Immature natural killer cell (primary cell): ENCODE measurements around the gene CYP21A2. TPM values are rescaled to one million over a fixed set of nuclear protein-coding genes. Genes with fewer than 3 reads are reported as not detected.
A peak's percentile ranks its signal among the peaks of the same experiment; 100 is the strongest.
"Not testable (repeated sequence)": the region's sequence is repeated elsewhere in the genome, so short reads cannot be mapped to it uniquely, and the experiment has no call there.

Experiments
- DNase-seq, 3 donors: peaks; one replicate each; pipeline ENCODE4 v3.0.0; 2022; ENCODE audit warnings: mixed read lengths in 1 of 3
- H3K27ac Mint-ChIP-seq, 6 donors: one replicate each; pipeline ENCODE4 v1.8.0; 2020; ENCODE audit warnings: mixed read lengths in 6 of 6, mild to moderate bottlenecking in 5 of 6, inconsistent platforms in 4 of 6, moderate library complexity in 3 of 6
- H3K27me3 Mint-ChIP-seq, 3 donors: one replicate each; pipeline ENCODE4 v1.8.0; 2020 to 2021; ENCODE audit warnings: low read depth in 3 of 3, mild to moderate bottlenecking in 3 of 3, mixed read lengths in 3 of 3, moderate library complexity in 3 of 3, inconsistent platforms in 1 of 3
- H3K36me3 Mint-ChIP-seq, 3 donors: one replicate each; pipeline ENCODE4 v1.8.0; 2020; ENCODE audit warnings: mixed read lengths in 3 of 3, inconsistent platforms in 2 of 3, mild to moderate bottlenecking in 2 of 3
- H3K4me1 Mint-ChIP-seq, 2 donors: one replicate each; pipeline ENCODE4 v1.8.0; 2020; ENCODE audit warnings: inconsistent platforms in 2 of 2, mild to moderate bottlenecking in 2 of 2, mixed read lengths in 2 of 2, moderate library complexity in 1 of 2
- H3K4me3 Mint-ChIP-seq, 5 donors: one replicate each; pipeline ENCODE4 v1.8.0; 2020; ENCODE audit warnings: mild to moderate bottlenecking in 5 of 5, mixed read lengths in 5 of 5, inconsistent platforms in 3 of 5, moderate library complexity in 3 of 5
- H3K9me3 Mint-ChIP-seq, 6 donors: one replicate each; pipeline ENCODE4 v1.8.0; 2020; ENCODE audit warnings: mild to moderate bottlenecking in 6 of 6, mixed read lengths in 6 of 6, inconsistent platforms in 4 of 6, moderate library complexity in 3 of 6
- polyA plus RNA-seq, 3 donors: library from polyadenylated mRNA; unstranded; fragments of 300-500 nt; fragmentation: Illumina TruSeq; gene quantifications; one replicate each; pipeline ENCODE4 v1.2.3, GENCODE V29; 2021

The CYP21A2 gene
- under 1 TPM in 1 of 3 donors, not detected in 2; 0.10 TPM for polyA plus RNA-seq

DNA sequence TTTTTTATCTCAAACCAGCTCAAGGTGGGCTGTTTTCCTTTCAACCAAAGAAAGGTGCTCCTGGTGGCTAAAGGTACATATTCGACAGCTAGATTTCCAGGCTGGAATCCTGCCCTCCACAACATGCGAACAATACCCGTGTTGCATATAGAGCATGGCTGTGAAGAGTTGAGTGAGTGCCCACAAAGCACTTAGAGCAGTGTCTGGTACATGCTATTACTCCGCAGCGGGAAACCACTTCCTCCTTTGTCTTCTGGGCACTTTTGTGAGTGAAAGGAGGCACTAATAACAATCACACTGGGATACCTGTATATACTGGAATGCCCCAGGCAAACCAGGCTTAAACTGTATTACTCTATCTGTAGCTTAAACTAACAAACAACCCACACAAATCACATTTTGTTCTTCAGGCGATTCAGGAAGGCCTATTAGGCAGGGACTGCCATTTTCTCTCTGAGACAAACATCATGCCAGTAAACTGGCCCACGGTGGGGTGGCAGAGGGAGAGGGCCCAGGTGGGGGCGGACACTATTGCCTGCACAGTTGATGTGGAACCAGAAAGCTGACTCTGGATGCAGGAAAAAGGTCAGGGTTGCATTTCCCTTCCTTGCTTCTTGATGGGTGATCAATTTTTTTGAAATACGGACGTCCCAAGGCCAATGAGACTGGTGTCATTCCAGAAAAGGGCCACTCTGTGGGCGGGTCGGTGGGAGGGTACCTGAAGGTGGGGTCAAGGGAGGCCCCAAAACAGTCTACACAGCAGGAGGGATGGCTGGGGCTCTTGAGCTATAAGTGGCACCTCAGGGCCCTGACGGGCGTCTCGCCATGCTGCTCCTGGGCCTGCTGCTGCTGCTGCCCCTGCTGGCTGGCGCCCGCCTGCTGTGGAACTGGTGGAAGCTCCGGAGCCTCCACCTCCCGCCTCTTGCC is at the start of gene CYP21A2:
Gene CYP21A2 (plus strand): TSS at position 818 of the 927 bp plus-strand sequence. CDS start 8 bp downstream, at position 826.
- H3K27me3 Mint-ChIP-seq, DNase-seq, H3K9me3 Mint-ChIP-seq, H3K4me1 Mint-ChIP-seq, H3K36me3 Mint-ChIP-seq: not testable (repeated sequence)
- Mint-ChIP-seq H3K27ac (peak within 1 kb of the TSS; percentile 12 to 83 (median 48)), H3K4me3 (peak within 1 kb of the TSS in 2 of 5 donors; percentile 38 to 53)

GRCh38 chr6:31989363-31989762 is 48.9 kb upstream of the CYP21A2 start:
- H3K4me1 Mint-ChIP-seq, H3K27ac Mint-ChIP-seq, H3K9me3 Mint-ChIP-seq, H3K27me3 Mint-ChIP-seq, H3K4me3 Mint-ChIP-seq, H3K36me3 Mint-ChIP-seq, DNase-seq: not testable (repeated sequence)

DNA sequence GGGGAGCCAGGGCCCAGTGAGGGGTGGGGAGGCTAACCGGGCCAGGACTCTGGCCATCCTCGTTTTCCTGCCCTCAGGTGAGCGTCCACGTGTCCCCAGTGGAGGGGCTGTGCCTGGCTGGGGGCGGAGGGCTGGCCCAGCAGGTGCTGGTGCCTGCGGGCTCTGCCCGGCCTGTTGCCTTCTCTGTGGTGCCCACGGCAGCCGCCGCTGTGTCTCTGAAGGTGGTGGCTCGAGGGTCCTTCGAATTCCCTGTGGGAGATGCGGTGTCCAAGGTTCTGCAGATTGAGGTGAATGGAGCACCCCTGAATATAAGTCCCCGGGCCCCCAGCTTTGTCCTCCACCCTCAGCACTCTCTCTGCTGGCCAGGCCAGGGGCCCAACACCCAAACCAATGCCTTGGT is 43.8 kb upstream of the CYP21A2 start:
- H3K4me1 Mint-ChIP-seq, H3K27me3 Mint-ChIP-seq, H3K36me3 Mint-ChIP-seq, DNase-seq, H3K9me3 Mint-ChIP-seq, H3K27ac Mint-ChIP-seq, H3K4me3 Mint-ChIP-seq: not testable (repeated sequence)

DNA sequence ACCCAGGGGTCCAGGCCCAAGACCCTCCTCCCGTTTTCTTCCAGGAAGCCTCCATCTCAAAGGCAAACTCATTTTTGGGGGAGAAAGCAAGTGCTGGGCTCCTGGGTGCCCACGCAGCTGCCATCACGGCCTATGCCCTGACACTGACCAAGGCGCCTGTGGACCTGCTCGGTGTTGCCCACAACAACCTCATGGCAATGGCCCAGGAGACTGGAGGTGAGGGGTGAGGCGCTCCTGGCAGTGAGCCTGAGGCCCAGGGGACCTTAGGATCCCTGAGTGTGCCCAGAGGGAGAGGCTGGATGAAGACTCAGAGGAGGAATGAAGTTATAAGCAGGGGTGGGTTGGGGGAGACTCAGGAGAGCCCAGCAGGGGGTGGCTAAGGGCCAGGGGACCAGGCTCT is 41.8 kb upstream of the CYP21A2 start:
- not testable (repeated sequence) for H3K4me1 Mint-ChIP-seq, DNase-seq, H3K4me3 Mint-ChIP-seq, H3K36me3 Mint-ChIP-seq, H3K9me3 Mint-ChIP-seq, H3K27me3 Mint-ChIP-seq, H3K27ac Mint-ChIP-seq

DNA sequence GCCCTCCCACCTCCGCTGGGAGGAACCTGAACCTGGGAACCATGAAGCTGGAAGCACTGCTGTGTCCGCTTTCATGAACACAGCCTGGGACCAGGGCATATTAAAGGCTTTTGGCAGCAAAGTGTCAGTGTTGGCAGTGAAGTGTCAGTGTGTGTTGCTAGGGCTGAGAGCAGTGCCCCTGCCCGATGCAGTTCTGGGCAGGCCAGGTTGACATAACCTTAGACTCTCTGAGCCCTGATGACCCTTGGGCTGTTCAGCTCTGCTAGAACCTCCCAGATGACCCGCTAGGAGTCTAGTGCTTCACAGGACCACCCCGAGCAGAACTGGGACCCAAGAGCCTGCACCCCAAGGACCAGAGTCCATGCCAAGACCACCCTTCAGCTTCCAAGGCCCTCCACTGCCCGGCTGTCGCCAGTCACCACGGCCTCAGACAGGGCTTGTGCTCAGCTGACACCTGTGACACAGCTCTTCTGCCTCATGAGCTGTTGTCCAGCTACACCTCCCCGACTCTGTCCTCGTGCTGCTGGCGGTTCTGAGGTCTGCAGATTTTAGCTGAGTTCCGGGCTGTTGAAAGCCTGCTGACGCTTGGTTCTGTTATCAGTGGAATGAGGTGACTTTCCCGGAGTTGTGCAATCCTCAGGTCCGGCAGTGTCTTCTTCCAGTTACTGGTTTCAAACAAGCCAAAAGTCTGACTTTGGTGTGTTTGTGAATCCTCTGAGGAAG is 35.5 kb upstream of the CYP21A2 start:
- not testable (repeated sequence) for DNase-seq, H3K27ac Mint-ChIP-seq, H3K4me3 Mint-ChIP-seq, H3K4me1 Mint-ChIP-seq, H3K9me3 Mint-ChIP-seq, H3K27me3 Mint-ChIP-seq, H3K36me3 Mint-ChIP-seq

DNA sequence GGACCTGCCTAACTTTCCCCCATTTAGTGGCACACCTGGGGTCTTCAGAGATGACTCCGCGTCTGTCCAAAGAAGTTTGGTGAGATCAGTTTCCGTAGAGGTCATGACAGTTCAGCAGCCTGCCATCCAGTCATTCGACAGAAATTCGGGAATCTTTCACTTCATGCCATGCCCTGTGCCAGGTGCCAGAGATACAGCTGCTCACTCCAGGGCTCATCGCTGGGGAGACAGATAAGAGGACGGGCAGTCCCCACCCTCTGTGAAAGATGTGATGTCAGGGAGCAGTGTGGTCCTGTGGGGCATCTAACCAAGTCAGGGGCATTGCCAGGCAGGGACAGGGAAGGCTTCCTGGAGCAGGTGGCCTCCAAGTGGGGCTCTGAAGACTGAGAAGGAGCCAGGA is 34.9 kb upstream of the CYP21A2 start:
- not testable (repeated sequence) for H3K36me3 Mint-ChIP-seq, H3K4me1 Mint-ChIP-seq, H3K27ac Mint-ChIP-seq, H3K4me3 Mint-ChIP-seq, H3K9me3 Mint-ChIP-seq, H3K27me3 Mint-ChIP-seq, DNase-seq

GRCh38 chr6:32004393-32004792 is 33.8 kb upstream of the CYP21A2 start:
- peak overlapping the region in 1 of 6 donors; percentile 96 for H3K27ac Mint-ChIP-seq
- H3K36me3 Mint-ChIP-seq, H3K4me1 Mint-ChIP-seq, H3K9me3 Mint-ChIP-seq, DNase-seq, H3K4me3 Mint-ChIP-seq, H3K27me3 Mint-ChIP-seq: not testable (repeated sequence)

- H3K27ac Mint-ChIP-seq, result peak overlapping the region; percentile 21 to 96 (median 74)
- H3K4me3 Mint-ChIP-seq, result peak overlapping the region in 3 of 5 donors; percentile 29 to 48 (median 35)
- peak in 1 of 3 donors; percentile 12 for DNase-seq
These were observed 33.2 kb upstream of the CYP21A2 start for GRCh38 chr6:32004864-32005537.

GRCh38 chr6:32005538-32005880 is 32.7 kb upstream of the CYP21A2 start:
- not testable (repeated sequence) for DNase-seq

More at GRCh38 chr6:32004864-32005537, 33.2 kb upstream of the CYP21A2 start:
- H3K27me3 Mint-ChIP-seq, H3K36me3 Mint-ChIP-seq, H3K4me1 Mint-ChIP-seq, H3K9me3 Mint-ChIP-seq: not testable (repeated sequence)

GRCh38 chr6:32005991-32006529 is 32.2 kb upstream of the CYP21A2 start:
- H3K36me3 Mint-ChIP-seq, H3K4me3 Mint-ChIP-seq, H3K9me3 Mint-ChIP-seq, H3K27me3 Mint-ChIP-seq, H3K4me1 Mint-ChIP-seq, H3K27ac Mint-ChIP-seq, DNase-seq: not testable (repeated sequence)

More at GRCh38 chr6:32005538-32005880, 32.7 kb upstream of the CYP21A2 start:
- not testable (repeated sequence) for H3K9me3 Mint-ChIP-seq, H3K4me3 Mint-ChIP-seq, H3K36me3 Mint-ChIP-seq, H3K4me1 Mint-ChIP-seq, H3K27me3 Mint-ChIP-seq
- peak overlapping the region in 2 of 6 donors; percentile 65 to 84 for H3K27ac Mint-ChIP-seq

- not testable (repeated sequence) for H3K27ac Mint-ChIP-seq, DNase-seq, H3K36me3 Mint-ChIP-seq, H3K9me3 Mint-ChIP-seq, H3K4me1 Mint-ChIP-seq, H3K4me3 Mint-ChIP-seq, H3K27me3 Mint-ChIP-seq
These were observed 31.1 kb upstream of the CYP21A2 start for GRCh38 chr6:32007086-32007485.

DNA sequence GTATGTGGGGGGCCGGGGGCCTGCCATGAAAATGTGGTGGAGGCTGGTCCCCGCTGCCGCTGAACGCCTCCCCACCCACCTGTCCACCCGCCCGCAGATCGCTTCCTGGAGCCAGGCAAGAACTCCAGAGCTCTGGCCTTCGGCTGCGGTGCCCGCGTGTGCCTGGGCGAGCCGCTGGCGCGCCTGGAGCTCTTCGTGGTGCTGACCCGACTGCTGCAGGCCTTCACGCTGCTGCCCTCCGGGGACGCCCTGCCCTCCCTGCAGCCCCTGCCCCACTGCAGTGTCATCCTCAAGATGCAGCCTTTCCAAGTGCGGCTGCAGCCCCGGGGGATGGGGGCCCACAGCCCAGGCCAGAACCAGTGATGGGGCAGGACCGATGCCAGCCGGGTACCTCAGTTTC is 30.2 kb upstream of the CYP21A2 start:
- not testable (repeated sequence) for DNase-seq, H3K27ac Mint-ChIP-seq, H3K9me3 Mint-ChIP-seq, H3K4me3 Mint-ChIP-seq, H3K4me1 Mint-ChIP-seq, H3K36me3 Mint-ChIP-seq, H3K27me3 Mint-ChIP-seq

DNA sequence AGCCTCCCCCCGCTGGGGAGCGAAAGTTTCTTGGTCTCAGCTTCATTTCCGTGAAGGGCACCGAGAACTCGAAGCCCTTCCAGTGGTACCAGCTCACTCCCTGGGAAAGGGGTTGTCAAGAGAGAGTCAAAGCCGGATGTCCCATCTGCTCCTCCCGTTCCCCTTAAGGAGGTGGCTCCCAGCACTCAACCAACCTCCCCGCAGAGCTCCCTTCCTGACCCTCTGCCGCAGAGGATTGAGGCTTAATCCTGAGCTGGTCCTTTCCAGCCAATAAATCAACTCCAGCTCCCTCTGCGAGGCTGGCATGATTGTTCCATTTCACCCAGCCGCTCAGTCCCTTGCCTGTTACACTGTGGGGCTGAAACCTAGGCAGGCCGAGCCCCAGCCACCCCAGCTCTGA is 29.6 kb upstream of the CYP21A2 start:
- DNase-seq, H3K4me3 Mint-ChIP-seq, H3K9me3 Mint-ChIP-seq, H3K36me3 Mint-ChIP-seq, H3K4me1 Mint-ChIP-seq, H3K27me3 Mint-ChIP-seq, H3K27ac Mint-ChIP-seq: not testable (repeated sequence)

DNA sequence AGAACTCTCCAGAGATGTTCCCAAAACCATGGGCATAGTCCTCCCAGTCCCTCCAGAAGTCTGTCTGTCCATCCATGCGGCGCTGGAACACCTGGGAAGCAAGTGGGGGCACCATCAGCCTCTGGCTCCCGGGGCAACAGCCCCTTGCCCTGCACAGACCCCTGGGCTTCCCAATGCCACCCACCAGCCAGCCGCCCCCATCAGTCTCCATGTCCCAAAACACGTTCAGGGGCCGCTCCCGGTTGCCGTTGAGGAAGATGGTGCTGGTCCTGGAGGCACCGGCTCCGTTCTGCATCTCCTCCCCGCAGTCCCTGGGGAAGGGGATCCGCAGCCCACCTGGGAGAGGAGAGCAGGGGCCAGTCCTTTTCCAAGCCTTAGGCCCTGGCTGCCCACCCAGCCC is 28.7 kb upstream of the CYP21A2 start:
- not testable (repeated sequence) for H3K27me3 Mint-ChIP-seq, H3K9me3 Mint-ChIP-seq

More for the DNA sequence above, 28.7 kb upstream of the CYP21A2 start:
- H3K36me3 Mint-ChIP-seq, DNase-seq, H3K27ac Mint-ChIP-seq, H3K4me3 Mint-ChIP-seq, H3K4me1 Mint-ChIP-seq: not testable (repeated sequence)
